HG03439 (cell line): Measurements from ENCODE around the gene SULT1A3.
A peak's percentile ranks its signal among the peaks of the same experiment; 100 is the strongest.
"Not testable (repeated sequence)": the region's sequence is repeated elsewhere in the genome, so short reads cannot be mapped to it uniquely, and the experiment has no call there.

Experiments
- ATAC-seq: cut with Tn5 transposase; IDR thresholded peaks from one replicate; pipeline ENCODE4 v1.9.1; 2021; ENCODE audit warnings: mild to moderate bottlenecking, moderate library complexity; ENCODE audit not compliant: unreplicated experiment

The SULT1A3 gene

DNA sequence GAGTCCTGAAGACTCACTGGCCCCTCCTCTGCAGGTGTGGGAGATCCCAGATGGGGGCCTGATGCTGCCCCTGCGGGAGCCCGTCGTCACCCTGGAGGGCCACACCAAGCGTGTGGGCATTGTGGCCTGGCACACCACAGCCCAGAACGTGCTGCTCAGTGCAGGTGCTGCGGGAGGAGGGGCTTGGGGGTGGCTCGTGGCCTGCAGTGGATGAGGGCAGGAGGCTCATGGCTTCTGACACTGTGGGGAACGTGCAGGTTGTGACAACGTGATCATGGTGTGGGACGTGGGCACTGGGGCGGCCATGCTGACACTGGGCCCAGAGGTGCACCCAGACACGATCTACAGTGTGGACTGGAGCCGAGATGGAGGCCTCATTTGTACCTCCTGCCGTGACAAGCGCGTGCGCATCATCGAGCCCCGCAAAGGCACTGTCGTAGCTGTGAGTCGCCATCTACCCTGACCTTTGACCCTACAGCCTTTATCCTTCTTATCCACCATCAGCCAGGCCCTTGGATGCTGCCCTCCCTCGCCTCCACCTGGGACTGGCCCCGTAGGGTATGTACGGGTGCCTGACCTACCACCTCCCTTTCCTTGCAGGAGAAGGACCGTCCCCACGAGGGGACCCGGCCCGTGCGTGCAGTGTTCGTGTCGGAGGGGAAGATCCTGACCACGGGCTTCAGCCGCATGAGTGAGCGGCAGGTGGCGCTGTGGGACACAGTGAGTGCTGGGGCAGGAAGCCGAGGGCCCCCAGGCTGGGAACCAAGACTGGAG, 12.1 kb upstream of the SULT1A3 start:
- no peak for ATAC-seq

DNA sequence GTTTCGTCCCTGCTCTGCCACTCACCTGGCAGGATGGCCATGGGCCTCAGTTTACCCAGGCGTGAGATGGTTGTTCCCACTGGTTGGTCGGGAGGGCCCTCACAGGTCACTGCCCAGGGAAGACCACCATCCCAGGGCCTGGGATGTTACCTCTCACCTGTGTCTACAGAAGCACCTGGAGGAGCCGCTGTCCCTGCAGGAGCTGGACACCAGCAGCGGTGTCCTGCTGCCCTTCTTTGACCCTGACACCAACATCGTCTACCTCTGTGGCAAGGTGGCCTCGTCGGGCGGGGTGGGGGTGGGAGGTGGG, 11.5 kb upstream of the SULT1A3 start:
- ATAC-seq = no peak

GRCh38 chr16:30187971-30188561, 11.0 kb upstream of the SULT1A3 start:
- ATAC-seq = no peak

DNA sequence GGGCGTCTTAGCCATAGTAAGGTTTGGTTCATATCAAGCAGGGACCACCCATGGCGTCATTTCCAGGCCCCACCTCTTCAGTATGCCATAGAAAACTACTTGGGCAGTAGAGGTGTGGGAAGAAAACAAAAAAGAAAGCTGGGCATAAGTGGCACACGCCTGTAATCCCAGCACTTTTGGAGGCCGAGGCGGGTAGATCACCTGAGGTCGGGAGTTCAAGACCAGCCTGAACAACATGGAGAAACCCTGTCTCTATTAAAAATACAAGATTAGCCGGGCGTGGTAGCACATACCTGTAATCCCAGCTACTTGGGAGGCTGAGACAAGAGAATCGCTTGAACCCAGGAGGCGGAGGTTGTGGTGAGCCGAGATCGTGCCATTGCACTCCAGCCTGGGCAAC, 7.9 kb upstream of the SULT1A3 start:
- not testable (repeated sequence) for ATAC-seq

GRCh38 chr16:30193098-30193497, 6.0 kb upstream of the SULT1A3 start:
- ATAC-seq = peak; percentile 12

DNA sequence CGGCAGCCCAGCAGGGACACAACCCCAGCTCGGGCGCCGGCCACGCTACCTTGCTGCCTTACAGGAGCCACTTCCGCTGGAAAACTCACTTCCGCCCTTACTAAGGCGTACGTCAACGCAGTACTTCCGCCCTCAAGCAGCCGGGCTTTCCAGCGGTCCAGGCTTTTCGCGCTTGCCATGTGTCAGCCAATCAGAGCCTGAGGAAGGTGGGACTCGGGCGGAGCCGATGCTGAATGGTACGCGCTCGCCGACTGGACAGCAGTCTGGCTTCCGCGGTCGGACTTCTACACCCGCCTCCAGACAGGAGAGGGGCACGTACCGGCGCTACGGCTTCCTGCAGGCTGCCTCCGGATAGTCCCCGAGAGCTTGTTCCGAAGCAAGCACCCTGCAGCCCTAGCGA, 5.4 kb upstream of the SULT1A3 start, which contains the start of the genes BOLA2B and SLX1A:
Gene BOLA2B (minus strand): TSS at position 52 of the 400 bp plus-strand sequence. CDS start 71 bp downstream, outside the sequence.
Gene SLX1A (plus strand): TSS at position 261 of the 400 bp plus-strand sequence. CDS start 210 bp downstream, outside the sequence.
- peak; percentile 89 for ATAC-seq

DNA sequence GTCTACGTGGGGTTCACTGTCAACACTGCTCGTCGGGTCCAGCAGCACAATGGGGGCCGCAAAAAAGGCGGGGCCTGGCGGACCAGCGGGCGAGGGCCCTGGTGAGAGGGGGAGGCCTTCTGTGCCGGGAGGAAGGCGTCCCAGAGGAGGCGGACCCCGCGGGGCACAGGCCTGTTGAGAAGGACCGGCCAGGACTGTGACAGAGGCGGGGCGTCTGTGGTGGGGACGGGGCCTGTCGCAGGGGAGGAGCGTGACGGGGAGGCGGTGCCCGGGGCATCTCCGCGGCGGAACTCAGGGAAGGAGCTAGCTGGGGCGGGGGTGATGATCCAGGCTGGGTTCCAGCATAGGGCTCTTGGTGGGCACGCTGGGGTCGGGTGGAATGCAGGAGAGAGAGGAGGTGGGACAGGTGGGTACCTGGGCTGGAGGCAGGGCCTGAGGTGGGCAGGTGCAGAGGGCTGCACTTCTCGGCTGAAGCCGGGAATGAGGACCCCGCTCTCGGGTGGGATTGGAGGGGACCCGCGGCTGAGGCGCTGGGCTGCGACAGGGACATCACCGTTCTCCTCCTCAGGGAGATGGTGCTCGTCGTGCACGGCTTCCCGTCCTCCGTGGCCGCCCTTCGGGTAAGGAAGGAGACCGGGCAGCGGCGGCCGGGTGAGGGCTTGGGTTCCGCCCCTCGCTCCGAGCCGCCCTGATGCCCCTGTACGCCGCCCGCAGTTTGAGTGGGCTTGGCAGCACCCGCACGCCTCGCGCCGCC, 4.7 kb upstream of the SULT1A3 start:
- ATAC-seq = peak; percentile 49

DNA sequence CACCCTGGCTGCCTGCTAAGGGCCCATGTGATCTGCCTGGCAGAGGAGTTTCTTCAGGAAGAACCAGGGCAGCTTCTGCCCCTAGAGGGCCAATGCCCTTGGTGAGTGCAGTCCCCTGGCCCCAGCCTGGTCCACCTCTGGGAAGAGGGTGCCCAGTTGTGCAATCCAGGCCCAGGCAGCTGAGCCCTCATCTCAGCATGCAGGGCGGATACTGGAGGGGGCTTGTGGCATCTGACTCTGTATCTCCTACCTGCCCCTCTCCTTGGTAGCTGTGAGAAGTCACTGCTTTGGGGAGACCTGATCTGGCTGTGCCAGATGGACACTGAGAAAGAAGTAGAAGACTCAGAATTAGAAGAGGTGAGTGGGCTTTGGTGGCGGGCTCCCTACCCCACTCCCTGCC, 2.1 kb upstream of the SULT1A3 start:
- not testable (repeated sequence) for ATAC-seq

DNA sequence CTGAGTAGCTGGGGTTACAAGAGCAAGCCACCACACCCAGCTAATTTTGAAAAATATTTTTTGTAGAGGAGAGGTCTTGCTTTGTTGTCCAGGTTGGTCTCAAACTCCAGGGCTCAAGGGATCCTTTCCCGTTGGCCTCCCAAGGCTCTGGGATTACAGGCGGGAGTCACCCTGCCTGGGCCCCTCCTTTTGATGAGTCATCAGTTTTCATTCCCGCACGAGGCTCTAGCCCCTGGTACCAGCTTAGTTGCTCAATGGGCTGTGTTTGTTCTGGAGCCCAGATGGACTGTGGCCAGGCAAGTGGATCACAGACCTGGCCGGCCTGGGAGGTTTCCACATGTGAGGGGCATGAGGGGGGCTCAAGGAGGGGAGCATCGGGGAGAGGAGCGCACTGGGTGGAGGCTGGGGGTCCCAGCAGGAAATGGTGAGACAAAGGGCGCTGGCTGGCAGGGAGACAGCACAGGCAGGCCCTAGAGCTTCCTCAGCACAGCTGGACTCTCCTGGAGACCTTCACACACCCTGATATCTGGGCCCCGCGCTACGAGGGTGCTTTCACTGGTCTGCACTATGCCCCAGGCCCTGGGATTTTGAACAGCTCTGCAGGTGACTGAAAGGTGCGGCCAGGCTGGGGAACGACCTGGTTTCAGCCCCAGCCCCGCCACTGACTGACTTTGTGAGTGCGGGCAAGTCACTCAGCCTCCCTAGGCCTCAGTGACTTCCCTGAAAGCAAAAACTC, 721 bp downstream of the SULT1A3 start:
- not testable (repeated sequence) for ATAC-seq

DNA sequence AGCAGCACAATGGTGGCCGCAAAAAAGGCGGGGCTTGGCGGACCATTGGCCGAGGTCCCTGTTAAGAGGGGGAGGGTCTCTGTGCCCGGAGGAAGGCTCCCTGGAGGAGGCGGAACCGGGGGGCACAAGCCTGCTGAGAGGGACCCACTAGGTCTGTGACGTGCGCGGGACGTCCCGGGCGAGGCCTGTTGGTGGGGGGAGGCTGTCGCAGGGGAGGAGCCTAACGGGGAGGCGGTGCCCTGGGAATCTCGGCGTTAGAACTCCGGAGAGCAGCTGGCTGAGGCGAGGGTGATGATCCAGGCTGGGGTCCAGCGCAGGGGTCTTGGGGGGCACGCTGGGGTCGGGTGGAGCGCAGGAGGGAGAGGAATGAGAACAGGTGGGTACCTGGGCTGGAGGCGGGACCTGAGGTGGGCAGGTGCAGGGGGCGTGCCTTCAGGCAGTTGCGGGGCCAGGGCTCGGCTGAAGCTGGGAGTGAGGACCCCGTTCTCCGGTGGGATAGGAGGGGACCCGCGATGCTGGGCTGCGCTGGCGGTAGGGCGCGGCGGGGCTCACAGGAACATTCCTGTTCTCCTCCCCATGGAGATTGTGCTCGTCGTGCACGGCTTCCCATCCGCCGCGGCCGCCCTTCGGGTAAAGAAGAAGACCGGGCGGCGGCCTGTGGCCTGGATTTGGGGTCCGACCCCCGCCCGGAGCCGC, 6.6 kb downstream of the SULT1A3 start:
- ATAC-seq = not testable (repeated sequence)

DNA sequence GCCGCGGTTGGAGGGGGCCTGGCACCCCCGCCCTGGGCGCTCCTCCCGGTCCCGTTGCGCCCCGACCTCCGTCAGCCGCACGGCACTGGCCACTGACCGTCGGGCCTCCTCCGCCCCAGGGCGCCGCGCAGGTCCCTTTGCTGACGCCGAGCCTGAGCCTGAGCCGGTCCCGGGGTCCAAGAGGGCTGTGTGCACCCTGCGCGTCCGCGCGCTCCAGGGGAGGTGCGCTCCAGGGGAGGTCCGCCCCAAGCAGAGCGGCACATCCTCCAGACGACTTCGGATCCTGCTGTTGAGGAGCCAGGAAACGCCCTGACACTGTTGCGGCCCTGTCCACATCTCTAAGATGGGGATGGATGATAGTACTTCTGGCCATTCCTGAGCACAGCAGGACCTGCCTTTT, 7.2 kb downstream of the SULT1A3 start:
- not testable (repeated sequence) for ATAC-seq

- ATAC-seq = not testable (repeated sequence)
These were observed 8.1 kb downstream of the SULT1A3 start for GRCh38 chr16:30207063-30207704.

- ATAC-seq = not testable (repeated sequence)
These were observed 10.0 kb downstream of the SULT1A3 start for GRCh38 chr16:30209032-30209431.

- not testable (repeated sequence) for ATAC-seq
These were observed 12.4 kb downstream of the SULT1A3 start for GRCh38 chr16:30211414-30211813.

- ATAC-seq = not testable (repeated sequence)
These were observed 18.0 kb downstream of the SULT1A3 start for GRCh38 chr16:30217082-30217481.

GRCh38 chr16:30248379-30248778, 49.3 kb downstream of the SULT1A3 start, which contains the start of gene NPIPB13:
TSS of gene NPIPB13 (minus strand) at chr16:30248479. CDS start at chr16:30245573, 2,906 bp downstream.
- not testable (repeated sequence) for ATAC-seq
